Osteocyte (in vitro differentiated cells): ENCODE data around the gene THRB. TPM values are rescaled to one million over a fixed set of nuclear protein-coding genes. Genes with fewer than 3 reads are reported as not detected.

Source experiments
- DNase-seq: peaks from one replicate; pipeline ENCODE4 v3.0.0; 2021; ENCODE audit warnings: mixed read lengths; ENCODE audit not compliant: unreplicated experiment; ENCODE audit errors: extremely low spot score
- H3K27ac Mint-ChIP-seq: one replicate; pipeline ENCODE4 v1.8.0; 2021; ENCODE audit warnings: mild to moderate bottlenecking, mixed read lengths; ENCODE audit not compliant: unreplicated experiment
- H3K27me3 Mint-ChIP-seq: one replicate; pipeline ENCODE4 v1.8.0; 2021; ENCODE audit warnings: mixed read lengths; ENCODE audit not compliant: unreplicated experiment
- H3K36me3 Mint-ChIP-seq: one replicate; pipeline ENCODE4 v1.8.0; 2021; ENCODE audit warnings: mixed read lengths; ENCODE audit not compliant: unreplicated experiment
- H3K4me1 Mint-ChIP-seq: one replicate; pipeline ENCODE4 v1.8.0; 2021; ENCODE audit warnings: mixed read lengths; ENCODE audit not compliant: unreplicated experiment
- H3K4me3 Mint-ChIP-seq: one replicate; pipeline ENCODE4 v1.8.0; 2021; ENCODE audit warnings: mild to moderate bottlenecking, moderate library complexity, mixed read lengths; ENCODE audit not compliant: unreplicated experiment
- H3K9me3 Mint-ChIP-seq: one replicate; pipeline ENCODE4 v1.8.0; 2021; ENCODE audit warnings: mixed read lengths; ENCODE audit not compliant: unreplicated experiment
- total RNA-seq: library from RNA; stranded (reverse); gene quantifications from 2 replicates; pipeline ENCODE4 v1.2.1, GENCODE V29; 2021
- TF ChIP-seq, protein P1 (sequence below): fragments of 200-600 bp; sonication (generic); IDR thresholded peaks from 2 replicates; pipeline ENCODE4 v1.5.0; 2021; ENCODE audit warnings: antibody characterized with exemption, mild to moderate bottlenecking, moderate library complexity

Gene THRB
- total RNA-seq, 1 donor from 2014 or later = 4.6 TPM

DNA sequence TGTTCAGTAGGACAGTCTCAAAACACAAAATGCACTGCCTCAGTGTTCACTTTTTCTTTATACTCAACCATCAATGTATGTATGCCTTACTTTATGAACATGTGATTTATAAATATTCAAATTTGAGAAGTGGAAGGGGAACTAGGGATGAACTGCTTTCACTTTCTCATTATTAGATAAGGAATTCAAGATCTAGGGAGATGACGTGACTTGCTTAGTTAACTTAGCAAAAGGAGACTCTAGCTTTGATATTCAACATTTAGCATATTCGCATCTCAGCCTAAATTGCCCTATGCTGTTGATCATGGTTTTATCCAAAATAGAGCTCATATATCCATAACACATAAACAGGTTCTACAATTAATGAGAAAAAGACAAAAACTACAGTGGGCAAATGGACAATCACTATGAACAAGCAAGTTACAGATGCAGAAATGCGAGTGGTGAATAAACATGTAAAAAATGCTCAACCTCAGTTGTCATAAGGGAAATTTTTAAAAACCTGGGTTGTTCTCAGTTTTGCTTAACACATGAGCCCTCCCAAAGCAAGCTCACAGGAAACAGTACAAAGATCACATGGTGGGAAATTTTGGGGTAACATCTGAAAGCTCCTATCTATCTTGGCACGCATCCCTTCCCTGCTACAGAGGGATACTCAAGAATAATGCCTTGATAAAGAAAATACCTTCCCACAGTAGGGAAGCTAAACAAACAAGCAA, 269.8 kb downstream of the THRB start:
- no peak for DNase-seq
- Mint-ChIP-seq H3K4me1 (peaks cover 28% of the 10 kb centered on the region), H3K4me3 (no peak overlapping the region), H3K27ac (no peak overlapping the region), H3K36me3 (no peaks in the 10 kb centered on the region), H3K9me3 (no peaks in the 10 kb centered on the region), H3K27me3 (no peaks in the 10 kb centered on the region)
- TF ChIP-seq, protein P1, sequence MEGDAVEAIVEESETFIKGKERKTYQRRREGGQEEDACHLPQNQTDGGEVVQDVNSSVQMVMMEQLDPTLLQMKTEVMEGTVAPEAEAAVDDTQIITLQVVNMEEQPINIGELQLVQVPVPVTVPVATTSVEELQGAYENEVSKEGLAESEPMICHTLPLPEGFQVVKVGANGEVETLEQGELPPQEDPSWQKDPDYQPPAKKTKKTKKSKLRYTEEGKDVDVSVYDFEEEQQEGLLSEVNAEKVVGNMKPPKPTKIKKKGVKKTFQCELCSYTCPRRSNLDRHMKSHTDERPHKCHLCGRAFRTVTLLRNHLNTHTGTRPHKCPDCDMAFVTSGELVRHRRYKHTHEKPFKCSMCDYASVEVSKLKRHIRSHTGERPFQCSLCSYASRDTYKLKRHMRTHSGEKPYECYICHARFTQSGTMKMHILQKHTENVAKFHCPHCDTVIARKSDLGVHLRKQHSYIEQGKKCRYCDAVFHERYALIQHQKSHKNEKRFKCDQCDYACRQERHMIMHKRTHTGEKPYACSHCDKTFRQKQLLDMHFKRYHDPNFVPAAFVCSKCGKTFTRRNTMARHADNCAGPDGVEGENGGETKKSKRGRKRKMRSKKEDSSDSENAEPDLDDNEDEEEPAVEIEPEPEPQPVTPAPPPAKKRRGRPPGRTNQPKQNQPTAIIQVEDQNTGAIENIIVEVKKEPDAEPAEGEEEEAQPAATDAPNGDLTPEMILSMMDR = no peak

DNA sequence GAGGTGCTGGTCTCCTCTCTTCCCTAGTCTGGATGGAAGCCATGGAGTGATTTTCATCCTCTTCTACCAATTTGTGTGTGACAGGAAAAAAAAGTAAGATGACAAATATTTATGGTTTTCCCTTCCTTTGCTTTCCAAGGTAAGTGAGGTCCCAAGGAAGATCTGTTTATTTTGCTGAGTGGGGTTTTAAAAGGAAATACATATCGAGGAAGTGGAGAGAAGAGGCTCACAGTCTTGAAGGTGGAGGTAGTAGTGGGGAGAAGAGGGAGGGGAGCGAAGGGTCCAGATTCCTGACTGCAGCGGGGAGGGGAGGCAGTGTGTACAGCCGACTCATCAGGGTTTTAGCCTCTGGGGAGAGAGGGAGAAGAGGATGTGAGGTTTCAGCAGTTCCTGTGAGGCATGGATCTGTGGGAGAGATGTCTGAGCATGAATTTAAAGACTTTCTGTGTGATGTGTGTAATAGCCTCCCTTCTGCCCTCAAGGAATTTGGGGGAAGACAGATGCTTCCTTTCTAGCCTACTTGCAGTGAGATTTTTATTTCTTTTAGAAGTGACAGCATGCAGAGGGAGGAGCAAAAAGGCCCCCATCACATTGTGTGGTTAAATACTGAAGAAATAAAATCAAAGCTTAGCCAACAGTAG, 272.4 kb downstream of the THRB start:
- TF ChIP-seq, protein P1 = no peak
- H3K36me3 Mint-ChIP-seq = no peaks in the 10 kb centered on the region
- peaks cover 37% of the 10 kb centered on the region for H3K4me1 Mint-ChIP-seq
- no peaks in the 10 kb centered on the region for H3K27me3 Mint-ChIP-seq
- peak overlapping the region; percentile 40 for H3K27ac Mint-ChIP-seq
- H3K4me3 Mint-ChIP-seq = no peak overlapping the region
- DNase-seq = no peak
- H3K9me3 Mint-ChIP-seq = no peaks in the 10 kb centered on the region

GRCh38 chr3:24220859-24221657, 273.6 kb downstream of the THRB start:
- TF ChIP-seq, protein P1 = no peak
- Mint-ChIP-seq H3K9me3 (no peaks in the 10 kb centered on the region), H3K27me3 (no peaks in the 10 kb centered on the region), H3K4me3 (no peak overlapping the region), H3K4me1 (peaks cover 37% of the 10 kb centered on the region), H3K36me3 (no peaks in the 10 kb centered on the region), H3K27ac (peak overlapping the region; percentile 83)
- DNase-seq = no peak

GRCh38 chr3:24215502-24215901, 279.1 kb downstream of the THRB start:
- TF ChIP-seq, protein P1 = no peak
- Mint-ChIP-seq H3K36me3 (no peaks in the 10 kb centered on the region), H3K4me3 (no peak overlapping the region), H3K27me3 (no peaks in the 10 kb centered on the region), H3K4me1 (peaks cover 21% of the 10 kb centered on the region), H3K27ac (no peak overlapping the region), H3K9me3 (no peaks in the 10 kb centered on the region)
- no peak for DNase-seq

- TF ChIP-seq, protein P1 = no peak
- peaks cover 5% of the 10 kb centered on the region for H3K4me1 Mint-ChIP-seq
- H3K4me3 Mint-ChIP-seq = no peak overlapping the region
- DNase-seq = no peak
- H3K9me3 Mint-ChIP-seq = no peaks in the 10 kb centered on the region
- H3K27ac Mint-ChIP-seq = no peak overlapping the region
- no peaks in the 10 kb centered on the region for H3K36me3 Mint-ChIP-seq
- H3K27me3 Mint-ChIP-seq = no peaks in the 10 kb centered on the region
Measured at GRCh38 chr3:24211381-24211780, 283.3 kb downstream of the THRB start.
